ENCODE data around the gene CDH13.

DNA sequence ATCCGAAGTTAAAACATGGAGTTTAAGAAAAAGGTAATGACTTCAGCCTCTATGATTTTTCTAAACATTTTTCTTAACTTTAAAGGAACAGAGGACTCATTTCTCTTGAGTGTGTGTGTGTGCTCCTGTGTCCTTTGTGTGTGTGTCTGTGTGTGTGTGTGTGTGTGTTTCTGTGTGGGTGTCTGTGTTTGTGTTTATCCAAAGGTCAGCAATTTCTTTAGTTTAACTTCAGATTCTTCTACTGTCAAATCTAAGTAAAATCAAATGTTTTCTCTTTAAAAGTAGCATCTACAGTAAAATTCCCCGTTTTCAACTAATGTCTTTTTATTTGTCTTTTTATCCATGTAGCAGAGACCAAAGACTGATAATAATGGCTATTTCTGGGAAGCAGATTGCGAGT lies 1212.8 kb downstream of the CDH13 start:
- TF ChIP-seq, protein P1, sequence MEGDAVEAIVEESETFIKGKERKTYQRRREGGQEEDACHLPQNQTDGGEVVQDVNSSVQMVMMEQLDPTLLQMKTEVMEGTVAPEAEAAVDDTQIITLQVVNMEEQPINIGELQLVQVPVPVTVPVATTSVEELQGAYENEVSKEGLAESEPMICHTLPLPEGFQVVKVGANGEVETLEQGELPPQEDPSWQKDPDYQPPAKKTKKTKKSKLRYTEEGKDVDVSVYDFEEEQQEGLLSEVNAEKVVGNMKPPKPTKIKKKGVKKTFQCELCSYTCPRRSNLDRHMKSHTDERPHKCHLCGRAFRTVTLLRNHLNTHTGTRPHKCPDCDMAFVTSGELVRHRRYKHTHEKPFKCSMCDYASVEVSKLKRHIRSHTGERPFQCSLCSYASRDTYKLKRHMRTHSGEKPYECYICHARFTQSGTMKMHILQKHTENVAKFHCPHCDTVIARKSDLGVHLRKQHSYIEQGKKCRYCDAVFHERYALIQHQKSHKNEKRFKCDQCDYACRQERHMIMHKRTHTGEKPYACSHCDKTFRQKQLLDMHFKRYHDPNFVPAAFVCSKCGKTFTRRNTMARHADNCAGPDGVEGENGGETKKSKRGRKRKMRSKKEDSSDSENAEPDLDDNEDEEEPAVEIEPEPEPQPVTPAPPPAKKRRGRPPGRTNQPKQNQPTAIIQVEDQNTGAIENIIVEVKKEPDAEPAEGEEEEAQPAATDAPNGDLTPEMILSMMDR (conservative IDR thresholded peaks at IDR 0.05 in 1 of 2, IDR thresholded peaks at IDR 0.05 in 1 of 2; ENCODE audit: low read depth in 1 of 2, low read length in 2 of 2), result no peak
- TF ChIP-seq EZH2 (IDR thresholded peaks at IDR 0.05; ENCODE audit: low read length, missing control alignments), result no peak

Data from fibroblast of lung (primary cell).